NCI-H1694 treated with DMSO at 0.1 percent for 48 hours (cell line): ENCODE measurements around the gene TTYH2.

ENCODE experiments used
- DNase-seq: peaks from one replicate; lab custom pipeline; 2025; lab: John Stamatoyannopoulos, UW

Gene TTYH2

DNA sequence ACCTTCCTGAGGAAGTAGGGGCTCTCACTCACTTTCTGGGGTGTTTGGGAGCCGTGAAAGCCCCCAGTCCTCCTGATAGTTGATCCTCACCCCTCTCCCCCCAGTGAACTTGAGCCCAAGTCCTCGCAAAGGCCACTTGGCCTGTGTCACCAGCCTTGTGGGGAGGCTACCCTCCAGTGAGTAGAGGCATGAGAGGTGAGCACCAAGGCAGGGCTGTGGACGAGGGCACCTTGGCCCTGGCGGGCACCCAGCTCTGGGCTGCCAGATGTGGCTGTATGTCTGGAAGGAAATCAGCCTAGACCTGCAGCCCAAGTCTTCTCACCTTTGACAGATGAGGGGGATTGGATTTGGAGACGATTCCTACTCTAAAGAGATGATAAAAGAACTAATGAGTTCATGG is 3.1 kb downstream of the TTYH2 start:
- DNase-seq, result no peak

- DNase-seq, result peak; percentile 94
Measured at GRCh38 chr17:74217037-74217730, 3.8 kb downstream of the TTYH2 start.

DNA sequence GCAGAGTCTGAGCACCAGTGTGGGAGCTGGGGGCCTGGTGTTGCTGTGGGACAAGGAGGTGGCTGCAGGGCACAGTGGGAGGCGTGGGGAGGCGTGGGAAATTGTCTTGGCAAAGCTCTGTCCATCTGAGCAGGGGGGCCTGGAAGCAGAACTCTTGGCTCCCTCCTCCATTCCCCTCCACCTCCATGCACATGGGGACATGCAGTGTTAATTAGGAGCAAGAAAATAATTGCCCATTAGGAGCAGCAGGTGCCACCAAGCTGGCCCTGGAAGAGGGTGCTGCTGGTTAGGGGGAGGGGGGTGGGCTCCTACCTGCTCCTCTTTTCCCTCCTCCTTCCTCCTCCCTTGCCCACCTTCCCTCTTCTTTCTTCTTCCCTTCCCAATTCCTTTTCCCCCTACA is 4.5 kb downstream of the TTYH2 start:
- DNase-seq, result peak; percentile 34

- no peak for DNase-seq
Measured at GRCh38 chr17:74218436-74218835, 5.1 kb downstream of the TTYH2 start.

DNA sequence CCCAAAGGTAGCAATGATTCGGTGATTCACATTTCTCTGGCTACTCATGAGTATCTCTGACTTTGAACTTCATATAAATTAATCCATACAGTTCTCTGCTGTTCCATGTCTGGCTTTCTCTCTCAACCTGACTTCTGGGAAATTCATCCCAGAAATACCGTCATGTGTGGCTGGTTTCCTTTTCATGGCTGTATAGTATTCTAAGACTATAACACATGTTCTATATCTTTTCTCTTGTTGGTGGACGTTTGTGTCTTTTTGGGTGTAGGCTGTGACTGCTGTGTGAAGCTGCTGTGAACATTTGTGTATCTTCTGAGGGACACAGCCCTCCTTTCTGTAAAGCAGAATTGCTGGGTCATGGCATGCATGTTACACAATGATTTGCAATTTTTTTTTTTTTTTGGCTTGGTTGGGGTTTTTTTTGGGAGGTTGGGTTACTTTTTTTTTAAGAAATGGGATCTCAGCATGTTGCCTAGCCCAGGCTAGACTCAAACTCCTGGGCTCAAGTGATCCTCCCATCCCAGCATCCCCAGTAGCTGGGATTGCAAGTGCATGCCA is 6.3 kb downstream of the TTYH2 start:
- DNase-seq, result no peak

DNA sequence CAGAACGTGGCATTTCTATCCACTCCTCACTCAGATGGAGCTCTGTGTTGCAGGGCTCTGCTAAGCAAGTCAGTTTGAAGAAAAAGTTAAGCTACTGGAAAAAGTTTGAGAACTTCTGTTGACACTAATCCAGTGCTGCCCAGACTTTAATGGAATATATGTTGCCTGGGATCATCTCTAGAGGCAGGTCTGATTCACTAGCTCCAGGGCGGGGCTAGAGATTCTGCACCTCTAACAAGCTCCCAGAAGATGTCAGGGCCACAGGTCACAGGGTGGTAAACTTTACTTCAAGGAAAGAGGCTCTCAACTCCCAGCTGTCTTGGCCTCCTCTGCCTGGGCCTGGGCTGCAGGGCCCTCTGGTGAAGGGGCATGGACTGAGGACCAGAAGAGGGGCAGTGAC is 6.8 kb downstream of the TTYH2 start:
- no peak for DNase-seq

GRCh38 chr17:74220946-74221818 is 7.8 kb downstream of the TTYH2 start:
- DNase-seq, result peak; percentile 64

DNA sequence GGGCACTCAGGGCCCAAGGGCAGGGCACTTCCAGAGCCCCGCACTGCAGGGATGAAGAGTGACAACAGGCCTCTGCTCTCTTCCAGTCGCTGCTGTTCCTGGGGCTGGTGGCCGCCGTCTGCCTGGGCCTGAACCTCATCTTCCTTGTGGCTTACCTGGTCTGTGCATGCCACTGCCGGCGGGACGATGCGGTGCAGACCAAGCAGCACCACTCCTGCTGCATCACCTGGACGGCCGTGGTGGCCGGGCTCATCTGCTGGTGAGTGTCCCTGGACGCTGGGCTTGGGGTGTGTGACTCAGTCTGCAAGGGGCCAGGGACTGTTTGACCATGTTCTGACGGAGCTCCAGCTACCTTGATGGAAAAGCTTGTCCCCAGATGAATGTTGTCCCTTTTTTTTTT is 9.0 kb downstream of the TTYH2 start:
- no peak for DNase-seq

DNA sequence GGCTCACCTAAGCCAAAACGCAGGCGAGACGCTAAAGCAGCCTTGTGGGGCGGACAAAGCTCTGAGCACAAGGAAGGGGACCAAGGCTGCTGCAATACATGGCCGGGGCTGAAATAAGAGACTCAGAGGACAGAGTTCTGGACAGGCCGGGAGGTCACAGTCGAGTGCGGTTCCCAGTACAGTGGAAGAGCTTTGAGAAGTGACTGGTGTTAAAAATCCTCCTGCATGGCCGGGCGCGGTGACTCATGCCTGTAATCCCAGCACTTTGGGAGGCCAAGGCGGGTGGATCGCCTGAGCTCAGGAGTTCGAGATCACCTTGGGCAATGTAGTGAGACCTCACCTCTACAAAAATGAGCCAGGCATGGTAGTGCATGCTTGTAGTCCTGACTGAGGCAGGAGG is 10.5 kb downstream of the TTYH2 start:
- no peak for DNase-seq

GRCh38 chr17:74224959-74225725 is 11.8 kb downstream of the TTYH2 start:
- DNase-seq, result no peak

DNA sequence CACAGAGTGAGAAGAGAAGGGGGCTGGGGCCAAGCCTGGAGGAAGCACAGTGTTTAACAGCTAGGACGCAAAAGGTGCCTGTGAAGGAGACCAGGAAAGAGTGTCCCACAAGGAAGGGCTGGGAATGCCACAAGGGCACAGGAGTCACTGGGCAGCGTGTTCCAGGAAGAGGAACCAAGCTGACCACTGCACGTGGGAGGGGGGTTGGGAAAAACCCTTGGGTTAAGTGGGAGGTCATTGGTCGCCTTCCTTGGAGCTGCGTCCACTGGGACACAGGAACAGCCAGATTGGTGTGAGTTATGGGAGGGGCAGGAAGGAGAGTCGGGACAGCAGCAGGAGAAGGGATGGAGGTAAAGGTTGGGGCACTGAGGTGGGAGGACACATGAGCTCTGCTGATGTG is 12.9 kb downstream of the TTYH2 start:
- no peak for DNase-seq

- no peak for DNase-seq
Measured at GRCh38 chr17:74227271-74228080, 14.1 kb downstream of the TTYH2 start.

DNA sequence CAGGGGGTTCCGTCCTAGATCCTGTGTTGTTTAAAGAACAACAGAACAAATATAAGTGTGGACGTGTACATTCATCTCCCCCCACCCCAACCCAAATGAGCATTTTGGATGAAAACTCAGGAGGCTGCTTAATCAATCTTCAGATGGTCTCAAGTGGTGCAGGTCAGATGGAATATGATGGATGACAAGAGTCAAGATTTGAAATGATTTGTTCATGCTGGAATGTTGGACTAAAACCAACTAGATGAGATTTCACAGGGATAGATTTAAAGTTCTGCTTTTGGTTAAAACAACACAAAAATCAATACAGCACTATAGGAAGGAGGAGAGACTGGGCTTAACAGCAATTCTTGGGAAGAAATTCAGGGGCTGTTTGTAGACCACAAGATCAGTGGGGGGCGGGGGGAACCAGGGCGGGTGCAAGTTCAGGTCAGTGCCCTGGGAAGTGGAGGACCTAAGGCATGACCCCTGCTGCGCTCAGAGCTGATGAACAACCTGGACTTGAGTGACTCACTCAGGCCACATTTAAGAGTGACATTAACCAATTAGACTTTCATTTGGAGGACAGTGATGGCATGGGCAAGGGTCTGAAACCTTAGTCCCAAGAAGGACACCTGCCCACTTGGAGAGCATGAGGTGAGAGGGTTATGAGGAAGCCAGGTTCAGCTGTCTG is 15.1 kb downstream of the TTYH2 start:
- no peak for DNase-seq

- no peak for DNase-seq
Measured at GRCh38 chr17:74230896-74231295, 17.5 kb downstream of the TTYH2 start.

DNA sequence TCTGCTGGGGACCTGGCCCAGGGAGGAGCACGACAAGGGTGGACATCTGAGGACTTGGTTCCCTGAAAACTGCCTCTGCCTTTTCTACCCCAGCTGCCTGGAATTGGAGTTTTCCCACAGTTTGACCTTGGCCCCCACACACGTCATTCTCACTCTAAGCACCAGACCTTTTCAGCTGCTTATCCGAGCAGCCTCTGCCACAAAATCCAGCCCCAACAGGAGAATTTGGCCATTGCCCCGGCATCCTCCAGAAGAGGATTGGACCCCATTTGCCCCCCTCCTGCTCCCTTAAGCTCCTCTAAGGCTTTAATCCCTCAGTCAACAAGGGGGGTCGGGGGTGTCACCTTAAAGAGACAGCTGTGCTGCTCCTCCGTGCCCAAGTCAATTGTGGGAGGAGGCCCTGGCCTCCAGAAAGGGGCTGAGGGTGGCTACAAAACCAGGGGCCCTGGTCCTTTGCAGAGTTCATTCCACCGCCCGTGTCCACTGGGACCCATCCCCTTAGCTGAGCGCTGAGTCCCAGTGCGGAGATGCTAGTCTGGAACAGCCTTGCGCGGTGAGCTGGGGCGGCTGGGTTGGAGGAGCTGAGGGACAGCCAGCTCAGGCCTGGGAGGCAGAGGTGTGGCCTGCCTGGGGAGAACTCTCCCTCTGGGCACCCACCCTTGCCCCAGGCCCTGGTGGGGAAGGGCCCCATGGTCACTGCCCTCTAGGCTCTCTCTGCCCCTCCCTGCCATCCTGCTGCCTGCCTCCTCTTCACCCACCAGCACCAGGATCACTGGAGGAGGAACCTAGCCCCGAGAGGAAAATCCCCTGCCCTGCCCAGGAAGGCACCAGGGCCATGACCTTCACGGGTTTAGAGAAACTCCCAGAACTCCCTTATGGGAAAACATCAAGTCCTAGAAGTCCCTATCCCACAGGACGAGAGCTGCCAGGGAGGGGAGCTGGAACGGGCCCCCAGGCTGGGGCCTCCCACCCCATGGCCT is 18.8 kb downstream of the TTYH2 start:
- DNase-seq, result no peak

- DNase-seq, result no peak
Measured at GRCh38 chr17:74233937-74234336, 20.6 kb downstream of the TTYH2 start.

DNA sequence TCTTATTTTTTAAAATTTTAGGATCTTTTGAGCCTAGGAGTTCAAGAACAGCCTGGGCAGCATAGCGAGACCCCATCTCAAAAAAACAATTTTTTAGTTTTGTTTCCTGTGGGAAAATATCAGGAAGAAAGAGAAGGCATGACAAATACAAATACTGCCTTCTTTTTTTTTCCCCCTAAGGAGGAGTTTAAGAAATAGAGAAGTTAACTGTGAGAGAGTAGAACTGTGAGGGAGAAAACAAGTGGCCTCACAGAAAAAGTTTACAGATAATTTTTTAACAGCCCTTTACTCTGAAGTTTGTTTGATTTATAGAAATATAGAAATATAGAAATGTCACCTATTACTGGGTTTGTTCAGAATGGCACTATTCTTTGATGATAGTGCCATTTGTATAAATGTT is 21.1 kb downstream of the TTYH2 start:
- DNase-seq, result no peak

DNA sequence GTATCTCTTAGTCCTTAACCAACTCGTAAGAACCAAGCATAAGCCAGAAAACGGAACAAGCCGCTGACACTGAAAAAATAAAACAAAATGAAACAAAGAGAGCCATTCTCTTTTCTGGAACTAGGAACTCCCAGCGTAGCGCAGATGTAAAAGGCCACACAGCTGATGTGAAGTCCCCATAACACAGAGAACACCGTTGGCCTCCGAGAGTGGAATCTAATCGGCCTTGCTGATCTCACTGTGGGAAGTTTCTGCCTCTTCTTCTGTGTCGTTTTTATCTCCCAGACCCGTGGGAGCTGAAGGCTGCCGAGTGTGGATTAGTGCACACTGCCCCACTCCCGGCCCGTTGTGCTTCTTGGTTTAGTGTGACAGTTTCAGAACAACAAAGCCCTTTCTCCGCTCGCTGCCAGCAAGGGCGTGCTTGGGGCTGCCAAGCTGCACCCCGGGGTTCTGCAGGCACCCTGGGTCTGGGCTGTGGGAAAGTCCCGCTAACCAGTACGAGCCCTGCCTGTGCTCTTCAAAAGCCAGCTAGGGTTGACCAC is 21.7 kb downstream of the TTYH2 start:
- DNase-seq, result no peak

DNA sequence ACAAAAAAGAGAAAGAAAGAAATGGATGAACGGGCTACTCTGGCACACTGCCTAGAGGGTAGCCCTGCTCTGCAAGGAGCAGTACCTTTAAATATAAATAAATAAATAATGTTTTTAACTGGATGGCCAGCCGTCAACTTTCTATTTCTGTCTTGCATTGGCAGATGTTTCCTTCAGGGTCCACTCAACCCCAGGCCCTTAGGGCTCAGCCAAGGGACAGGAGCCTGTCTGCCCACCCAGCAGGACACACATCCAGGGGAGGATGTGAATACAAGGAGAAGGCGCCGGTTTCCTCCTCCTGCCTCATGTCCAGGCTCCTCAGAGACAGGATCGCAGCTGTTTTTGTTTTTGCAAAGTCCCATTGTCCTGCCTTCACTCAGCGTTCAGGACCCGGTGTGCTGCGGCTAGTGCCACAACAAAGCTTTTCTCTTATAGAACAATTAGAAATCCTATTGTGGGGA is 22.6 kb downstream of the TTYH2 start:
- no peak for DNase-seq
